NCI-H526 (cell line): Measurements from ENCODE around the gene CCT3.
"Not testable (repeated sequence)": the region's sequence is repeated elsewhere in the genome, so short reads cannot be mapped to it uniquely, and the experiment has no call there.

ENCODE experiments used
- DNase-seq, 2 experiments: peaks; one replicate each; lab custom pipeline; 2025; lab: John Stamatoyannopoulos, UW

Gene CCT3

GRCh38 chr1:156368889-156369684 is 31.0 kb upstream of the CCT3 start, which contains the start of gene RHBG:
Gene RHBG, plus strand, starts transcription at chr1:156369211. Its CDS starts 39 bp downstream, at chr1:156369250.
- peak; percentile 59 to 96 for DNase-seq

DNA sequence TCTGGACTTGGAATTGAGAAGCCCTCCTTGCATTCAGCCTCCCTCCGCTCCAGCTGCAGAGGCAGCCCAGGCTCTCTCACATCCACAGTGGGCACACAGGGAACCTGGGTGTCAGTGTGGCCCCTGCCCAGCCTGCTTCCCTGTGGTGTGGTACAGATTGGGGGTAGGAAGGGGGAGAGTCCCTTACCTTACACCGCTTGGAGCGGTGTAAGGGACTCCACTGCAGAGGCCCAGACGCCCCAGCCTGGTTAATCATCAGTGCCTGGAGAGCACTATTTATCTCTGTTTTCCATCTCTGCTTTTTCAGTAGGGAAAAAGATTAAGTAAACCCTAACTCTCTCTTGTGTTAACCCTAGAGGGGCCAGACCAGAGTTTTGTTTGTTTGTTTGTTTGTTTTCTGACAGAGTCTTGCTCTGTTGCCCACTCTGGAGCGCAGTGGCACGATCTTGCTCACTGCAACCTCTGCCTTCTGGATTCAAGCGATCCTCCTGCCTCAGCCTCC is 30.1 kb upstream of the CCT3 start:
- DNase-seq = no peak

DNA sequence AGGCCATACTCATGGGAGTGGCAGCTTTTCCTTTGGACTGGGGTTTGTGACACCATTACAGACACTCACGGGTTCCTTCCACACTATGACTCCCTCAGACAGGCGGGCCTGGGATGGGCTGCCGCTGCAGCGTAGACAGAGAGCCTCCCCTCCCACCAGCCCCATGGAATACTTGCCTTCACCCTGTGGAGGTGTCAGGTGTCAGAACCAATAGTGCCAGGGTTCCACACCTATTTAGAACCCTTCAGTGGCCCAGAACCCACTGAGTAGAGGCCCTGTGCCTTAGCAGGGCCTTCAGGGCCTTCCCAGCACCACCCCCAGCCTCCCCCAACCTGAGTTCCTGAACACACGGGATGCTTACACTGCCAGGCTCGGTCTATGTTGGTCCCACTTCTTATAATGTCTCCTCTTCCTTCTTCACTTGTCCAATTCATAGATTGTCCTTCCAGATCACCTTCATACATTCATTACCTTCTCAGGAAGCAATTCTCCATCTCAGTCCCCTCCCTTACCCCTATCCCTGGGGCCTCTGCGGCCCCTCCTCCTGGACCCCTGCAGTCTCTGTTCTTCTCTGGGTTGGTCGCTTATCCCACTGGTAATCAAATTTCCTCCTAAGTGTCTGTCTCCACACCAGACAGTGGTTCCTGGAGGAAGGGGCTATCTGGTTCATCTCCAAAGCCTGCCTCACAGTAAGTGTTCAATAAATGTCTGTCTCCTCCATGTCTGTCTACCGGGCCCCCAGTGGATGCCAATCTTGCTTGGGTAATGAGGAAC is 29.5 kb upstream of the CCT3 start:
- peak in 1 of 2 experiments; percentile 47 for DNase-seq

GRCh38 chr1:156366378-156367166 is 28.5 kb upstream of the CCT3 start:
- no peak for DNase-seq

GRCh38 chr1:156365754-156366153 is 27.7 kb upstream of the CCT3 start:
- DNase-seq = no peak

GRCh38 chr1:156360534-156360933 is 22.4 kb upstream of the CCT3 start:
- no peak for DNase-seq

GRCh38 chr1:156359973-156360372 is 21.9 kb upstream of the CCT3 start:
- peak; percentile 44 to 62 for DNase-seq

- DNase-seq = no peak
These were observed 21.2 kb upstream of the CCT3 start for GRCh38 chr1:156359249-156359648.

DNA sequence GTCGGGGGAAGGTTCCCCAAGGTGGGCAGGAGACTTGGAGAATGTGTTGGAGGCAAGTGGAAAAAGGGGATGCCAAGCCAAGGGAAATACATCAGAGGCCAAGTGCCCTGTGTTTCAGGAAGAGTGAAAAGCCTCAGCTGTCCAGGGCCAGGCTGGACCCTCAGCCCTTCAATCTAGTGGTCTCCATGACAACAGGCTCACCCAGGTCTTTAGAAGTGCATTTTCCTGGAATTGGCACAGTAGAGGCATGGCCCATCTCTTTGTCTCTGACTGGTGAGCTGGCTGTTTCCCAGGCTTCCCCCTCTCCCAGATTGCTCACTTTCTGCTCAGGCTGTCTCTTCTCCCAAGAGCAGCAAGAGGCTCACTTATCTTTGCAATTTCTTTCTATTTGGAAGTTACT is 20.5 kb upstream of the CCT3 start:
- no peak for DNase-seq

DNA sequence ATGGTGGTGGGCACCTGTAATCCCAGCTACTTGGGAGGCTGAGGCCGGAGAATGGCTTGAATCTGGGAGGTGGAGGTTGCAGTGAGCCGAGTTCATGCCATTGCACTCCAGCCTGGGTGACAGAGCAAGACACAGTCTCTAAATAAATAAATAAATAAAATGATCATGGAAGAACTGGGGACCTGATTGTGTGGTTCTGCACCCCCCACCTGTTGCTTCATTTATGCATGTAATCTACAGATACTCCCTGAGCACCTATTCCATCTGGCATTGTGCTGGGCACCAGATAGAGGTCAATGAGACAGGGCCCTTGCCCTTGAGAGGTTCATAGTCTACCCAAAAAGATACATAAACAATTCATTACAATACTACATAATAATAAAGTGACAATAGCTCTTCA is 19.9 kb upstream of the CCT3 start:
- no peak for DNase-seq

DNA sequence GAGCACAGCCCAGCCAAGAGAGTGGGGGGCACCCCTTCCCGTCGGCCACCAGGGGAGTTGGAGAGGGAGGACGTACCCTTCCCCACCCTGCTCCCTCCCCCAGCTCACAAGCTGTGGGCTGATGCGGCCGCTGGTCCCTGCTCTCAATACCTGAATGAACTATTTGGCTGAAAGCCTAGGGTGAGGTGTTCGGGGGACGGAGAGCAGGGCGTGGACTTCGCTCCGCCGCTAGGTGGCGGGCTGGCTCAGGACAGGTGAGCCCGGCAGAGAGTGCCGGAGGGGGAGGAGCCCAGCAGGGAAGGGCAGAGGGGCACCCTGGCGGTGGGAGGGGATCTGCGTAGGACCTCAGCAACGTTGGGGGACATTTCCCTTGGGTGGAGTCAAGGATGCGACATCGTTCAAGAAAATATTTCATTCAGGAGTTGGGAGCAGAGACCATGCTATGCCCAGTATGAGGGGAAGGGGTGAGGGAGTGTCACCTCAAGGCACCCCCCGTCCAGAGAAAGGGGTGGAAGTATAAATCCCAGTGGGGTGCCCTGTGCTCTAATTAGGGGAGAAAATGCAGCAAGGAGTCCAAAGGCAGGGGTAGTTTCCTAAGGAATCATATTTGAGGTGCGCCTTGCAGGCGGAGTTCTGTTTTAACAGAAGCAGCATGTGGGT is 18.9 kb upstream of the CCT3 start:
- peak; percentile 92 to 98 for DNase-seq

- no peak for DNase-seq
These were observed 18.3 kb upstream of the CCT3 start for GRCh38 chr1:156356262-156356874.

- not testable (repeated sequence) for DNase-seq
These were observed 14.4 kb upstream of the CCT3 start for GRCh38 chr1:156352481-156352880.

DNA sequence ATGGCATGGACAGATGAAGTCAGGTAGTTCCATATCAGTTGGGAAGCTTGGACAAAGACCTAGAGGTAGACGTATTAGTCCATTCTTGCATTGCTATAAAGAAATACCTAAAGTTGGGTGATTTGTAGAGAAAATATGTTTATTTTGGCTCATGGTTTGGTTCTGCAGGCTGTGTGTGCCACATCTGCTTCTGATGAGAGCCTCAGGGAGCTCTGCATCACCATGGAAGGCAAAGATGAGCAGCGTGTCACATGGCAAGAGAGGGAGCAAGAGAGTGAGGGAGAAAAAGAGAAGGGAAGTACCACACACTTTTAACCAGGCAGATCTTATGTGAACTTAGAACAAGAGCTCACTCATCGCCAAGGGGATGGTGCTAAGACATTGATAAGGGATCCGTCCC is 9.2 kb upstream of the CCT3 start:
- DNase-seq = no peak

- no peak for DNase-seq
These were observed 8.5 kb upstream of the CCT3 start for GRCh38 chr1:156346636-156347035.

DNA sequence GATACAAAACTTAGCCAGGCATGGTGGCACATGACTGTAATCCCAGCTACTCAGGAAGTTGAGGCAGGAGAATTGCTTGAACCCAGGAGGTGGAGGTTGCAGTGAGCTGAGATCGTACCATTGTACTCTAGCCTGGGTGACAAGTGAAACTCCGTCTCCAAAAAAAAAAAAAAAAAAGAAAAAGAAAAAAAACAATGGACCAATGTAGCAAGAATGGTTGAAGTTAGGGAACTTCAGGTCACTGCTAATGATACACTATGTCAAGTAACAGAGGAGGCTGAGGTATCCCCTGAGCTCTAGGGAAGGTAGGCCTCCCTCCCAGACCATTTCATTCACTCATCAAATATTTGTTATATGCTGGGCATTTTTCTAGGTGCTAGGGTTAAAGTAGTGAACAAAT is 7.9 kb upstream of the CCT3 start:
- not testable (repeated sequence) for DNase-seq

DNA sequence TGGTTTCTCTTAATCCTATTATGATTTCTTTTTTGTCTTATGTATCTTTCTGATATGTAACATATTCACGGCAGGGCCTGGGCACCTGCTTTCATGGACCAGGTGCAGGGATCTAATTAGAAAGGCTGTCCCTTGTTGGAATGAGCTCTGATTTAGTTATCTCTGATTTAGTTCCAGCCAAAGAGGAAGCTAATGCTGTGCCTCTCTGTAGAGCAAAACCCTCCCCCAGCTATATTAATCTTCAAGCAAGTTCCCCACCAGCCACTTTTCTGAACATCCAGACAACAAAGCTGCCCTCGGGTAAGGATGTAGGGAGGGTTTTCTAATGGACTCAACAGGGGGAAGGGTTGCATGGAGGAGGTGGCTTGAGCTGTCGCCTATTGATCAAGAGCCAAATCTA is 6.3 kb upstream of the CCT3 start:
- DNase-seq = no peak

- DNase-seq = no peak
These were observed 4.3 kb upstream of the CCT3 start for GRCh38 chr1:156342166-156342955.

DNA sequence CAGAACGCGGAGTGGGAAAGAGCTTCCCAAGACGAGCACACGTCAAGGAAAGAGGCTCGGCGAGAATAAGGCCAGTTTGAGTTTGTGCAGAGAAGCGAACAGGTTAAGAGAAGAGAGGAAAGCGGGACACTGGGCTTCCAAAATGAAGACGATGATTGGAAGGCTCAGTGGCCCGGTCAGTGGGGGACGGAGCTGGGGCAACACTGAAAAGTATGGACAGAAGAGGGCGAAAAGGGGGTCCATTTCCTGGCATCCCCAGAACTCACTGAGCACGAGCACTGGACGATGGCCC is 258 bp downstream of the CCT3 start:
- no peak for DNase-seq

- DNase-seq = no peak
These were observed 822 bp downstream of the CCT3 start for GRCh38 chr1:156337052-156337887.
